GM23248 (cell line): ENCODE data around the gene HAUS2.

Experiments used
- EZH2 ChIP-seq: fragments of 200-600 bp; sonication (generic); IDR thresholded peaks from 2 replicates; pipeline ENCODE4 v1.6.1; 2018; ENCODE audit warnings: antibody characterized with exemption, mild to moderate bottlenecking; ENCODE audit not compliant: insufficient read depth, poor library complexity, severe bottlenecking
- EZH2phosphoT487 ChIP-seq: fragments of 200-600 bp; sonication (generic); IDR thresholded peaks from 2 replicates; pipeline ENCODE4 v1.6.1; 2018; ENCODE audit warnings: antibody characterized with exemption, moderate library complexity, mild to moderate bottlenecking, low read depth; ENCODE audit not compliant: insufficient read depth

GRCh38 chr15:42603978-42604377 is 55.3 kb downstream of the HAUS2 start:
- TF ChIP-seq EZH2 (no peak), EZH2phosphoT487 (no peak)
